LNCAP (cell line): Measurements from ENCODE around the gene MICAL3.

ENCODE experiments used
- CTCF ChIP-seq: fragments of 450-650 bp; IDR thresholded peaks from 2 replicates; pipeline ENCODE4 v1.5.1; 2017; ENCODE audit warnings: mild to moderate bottlenecking

Gene MICAL3

DNA sequence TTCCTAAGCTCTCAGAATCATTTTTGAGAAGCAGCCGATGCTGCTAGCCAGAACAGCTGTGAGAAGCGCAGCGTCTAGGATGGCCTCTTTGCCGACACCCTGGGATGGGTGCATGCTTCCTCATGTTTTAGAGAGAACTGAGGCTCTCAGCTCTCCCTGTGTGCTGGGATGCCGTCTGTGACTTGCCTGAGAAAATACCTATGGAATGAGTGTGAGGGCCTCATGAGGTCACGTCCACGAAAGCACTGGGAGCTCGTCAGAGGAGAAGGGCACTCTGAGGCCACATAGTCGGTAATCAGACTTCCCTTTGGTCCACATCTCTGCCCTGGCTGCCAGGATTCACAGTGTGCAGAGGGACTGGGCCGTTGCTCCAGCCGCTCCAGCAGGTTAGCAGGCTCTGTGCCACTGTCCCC lies 54.7 kb downstream of the MICAL3 start:
- no peak for TF ChIP-seq CTCF

- no peak for TF ChIP-seq CTCF
Observed at GRCh38 chr22:17968126-17968525, 56.2 kb downstream of the MICAL3 start.

- no peak for TF ChIP-seq CTCF
Observed at GRCh38 chr22:17966403-17966717, 58.0 kb downstream of the MICAL3 start.

DNA sequence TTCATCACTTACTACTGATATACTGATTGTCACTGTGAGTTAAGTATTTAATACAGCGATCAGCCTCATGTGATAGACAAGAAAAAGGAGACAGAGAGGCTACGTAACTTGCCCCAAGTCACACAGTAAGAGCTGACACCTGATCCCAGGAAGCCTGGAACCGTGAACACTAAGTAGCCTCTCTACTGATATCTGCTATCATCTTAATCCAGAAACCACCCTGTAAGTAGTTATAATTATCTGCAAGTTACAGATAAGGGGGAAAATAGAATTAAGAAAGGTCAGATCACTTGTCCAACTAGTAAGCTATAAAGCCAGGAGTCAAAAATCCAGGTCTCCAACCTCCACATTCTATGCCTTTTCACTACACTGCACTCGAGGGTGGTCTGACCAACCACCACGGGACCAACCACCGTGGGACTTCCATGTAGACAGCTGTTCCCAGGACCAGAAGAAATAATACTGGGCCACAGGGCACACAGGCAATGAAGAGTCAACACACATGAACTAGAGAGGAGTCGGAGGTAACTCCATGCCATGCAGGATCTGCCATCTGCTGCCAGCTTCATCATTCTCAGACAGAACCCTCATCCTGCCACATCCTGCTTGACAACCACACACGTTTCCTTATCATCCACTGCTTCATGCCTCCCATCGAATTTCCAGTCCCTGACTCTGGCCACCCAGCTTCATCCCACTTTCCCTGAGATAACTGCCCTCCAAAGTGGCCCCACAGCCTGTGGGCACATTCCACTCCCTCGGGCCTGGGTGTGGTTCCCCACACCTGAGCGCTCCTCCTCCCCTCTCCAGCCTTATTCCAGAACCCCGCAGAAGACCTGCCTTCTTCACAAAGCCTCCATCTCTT lies 58.6 kb downstream of the MICAL3 start:
- TF ChIP-seq CTCF, result no peak

DNA sequence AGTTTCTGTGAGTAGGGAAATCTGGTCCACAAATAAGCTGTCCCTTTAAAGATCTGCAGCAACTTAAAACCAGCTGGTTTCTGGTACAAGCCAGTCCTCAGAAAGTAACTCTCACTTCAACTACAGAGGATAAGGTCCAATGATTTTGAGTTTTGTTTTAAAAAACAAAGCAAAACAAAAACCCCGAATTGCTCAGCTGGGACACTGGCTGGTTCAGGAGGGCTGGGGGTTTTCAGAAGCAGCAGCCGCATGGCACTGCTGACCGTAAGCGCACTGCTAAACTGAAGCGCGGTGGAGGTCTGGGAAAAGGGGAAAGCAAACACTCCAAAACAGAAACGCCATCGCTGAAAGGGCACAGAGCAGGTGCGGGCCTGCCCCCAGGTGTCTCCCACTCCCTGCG lies 59.7 kb downstream of the MICAL3 start:
- TF ChIP-seq CTCF, result no peak

DNA sequence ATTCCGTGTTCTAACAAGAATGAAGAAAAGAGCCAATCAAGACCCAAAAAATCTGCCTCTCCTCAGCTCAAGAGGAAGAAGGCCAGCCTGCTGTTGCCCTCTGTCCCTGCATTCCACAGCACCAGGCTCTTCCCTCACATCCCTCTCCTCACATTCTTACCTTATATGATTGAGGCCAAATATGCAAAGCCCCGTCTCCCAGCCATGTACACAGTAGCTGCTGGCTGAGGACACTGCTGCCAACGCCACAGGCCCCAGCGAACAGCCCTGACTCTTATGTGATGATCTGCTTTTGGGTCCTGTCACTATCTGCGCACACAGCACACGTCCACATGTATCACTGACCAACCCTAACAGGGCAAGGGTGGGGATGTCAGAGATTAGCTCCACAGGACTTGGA lies 60.2 kb downstream of the MICAL3 start:
- no peak for TF ChIP-seq CTCF

- no peak for TF ChIP-seq CTCF
Observed at GRCh38 chr22:17963015-17963414, 61.3 kb downstream of the MICAL3 start.

DNA sequence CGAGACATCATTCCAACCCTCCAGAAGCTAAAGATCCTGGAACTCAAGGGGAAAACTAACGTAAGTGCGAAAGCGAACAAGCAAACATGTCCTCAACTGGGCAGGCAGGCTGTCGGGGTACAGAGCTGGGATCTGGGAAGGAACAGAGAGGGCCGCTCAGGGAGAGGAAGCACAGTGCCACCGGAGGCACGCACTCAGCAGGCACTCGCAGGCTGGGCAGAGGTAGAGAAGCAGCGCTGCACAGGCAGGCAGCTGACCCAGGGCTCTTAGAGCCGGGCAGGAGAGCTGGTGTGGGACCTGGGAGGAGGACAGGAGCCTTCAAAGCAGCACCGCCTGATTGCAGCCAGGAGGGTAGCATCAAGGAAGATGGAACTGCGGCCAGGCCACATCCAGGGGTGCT lies 62.2 kb downstream of the MICAL3 start:
- TF ChIP-seq CTCF, result no peak
